ENCODE measurements around the gene RNF150.

RNF150 gene

GRCh38 chr4:141132072-141132708, 1.1 kb downstream of the RNF150 start:
- no peak for DNase-seq (ENCODE audit: low read depth in 2 of 3, low spot score in 1 of 3)

- DNase-seq (ENCODE audit: low read depth in 2 of 3, low spot score in 1 of 3) = no peak
These were observed 1.6 kb downstream of the RNF150 start for GRCh38 chr4:141131723-141132071.

- no peak for DNase-seq (ENCODE audit: low read depth in 2 of 3, low spot score in 1 of 3)
These were observed 2.2 kb downstream of the RNF150 start for GRCh38 chr4:141130947-141131605.

- no peak for DNase-seq (ENCODE audit: low read depth in 2 of 3, low spot score in 1 of 3)
These were observed 5.4 kb downstream of the RNF150 start for GRCh38 chr4:141127884-141128283.

GRCh38 chr4:141126769-141127168, 6.5 kb downstream of the RNF150 start:
- no peak for DNase-seq (ENCODE audit: low read depth in 2 of 3, low spot score in 1 of 3)

GRCh38 chr4:141124224-141124623, 9.0 kb downstream of the RNF150 start:
- no peak for DNase-seq (ENCODE audit: low read depth in 2 of 3, low spot score in 1 of 3)

- DNase-seq (ENCODE audit: low read depth in 2 of 3, low spot score in 1 of 3) = no peak
These were observed 11.4 kb downstream of the RNF150 start for GRCh38 chr4:141121768-141122454.

- DNase-seq (ENCODE audit: low read depth in 2 of 3, low spot score in 1 of 3) = no peak
These were observed 12.2 kb downstream of the RNF150 start for GRCh38 chr4:141121101-141121500.

- no peak for DNase-seq (ENCODE audit: low read depth in 2 of 3, low spot score in 1 of 3)
These were observed 13.2 kb downstream of the RNF150 start for GRCh38 chr4:141120036-141120593.

- no peak for DNase-seq (ENCODE audit: low read depth in 2 of 3, low spot score in 1 of 3)
These were observed 14.2 kb downstream of the RNF150 start for GRCh38 chr4:141119071-141119470.

- no peak for DNase-seq (ENCODE audit: low read depth in 2 of 3, low spot score in 1 of 3)
These were observed 14.9 kb downstream of the RNF150 start for GRCh38 chr4:141118381-141118780.

- no peak for DNase-seq (ENCODE audit: low read depth in 2 of 3, low spot score in 1 of 3)
These were observed 15.3 kb downstream of the RNF150 start for GRCh38 chr4:141117935-141118334.

- DNase-seq (ENCODE audit: low read depth in 2 of 3, low spot score in 1 of 3) = no peak
These were observed 23.3 kb downstream of the RNF150 start for GRCh38 chr4:141109983-141110382.

GRCh38 chr4:141107927-141108326, 25.3 kb downstream of the RNF150 start:
- DNase-seq (ENCODE audit: low read depth in 2 of 3, low spot score in 1 of 3) = no peak

GRCh38 chr4:141102367-141102766, 30.9 kb downstream of the RNF150 start:
- no peak for DNase-seq (ENCODE audit: low read depth in 2 of 3, low spot score in 1 of 3)

- DNase-seq (ENCODE audit: low read depth in 2 of 3, low spot score in 1 of 3) = no peak
These were observed 31.8 kb downstream of the RNF150 start for GRCh38 chr4:141101511-141101910.

GRCh38 chr4:141099326-141099725, 33.9 kb downstream of the RNF150 start:
- DNase-seq (ENCODE audit: low read depth in 2 of 3, low spot score in 1 of 3) = no peak

- no peak for DNase-seq (ENCODE audit: low read depth in 2 of 3, low spot score in 1 of 3)
These were observed 35.1 kb downstream of the RNF150 start for GRCh38 chr4:141098163-141098562.

GRCh38 chr4:141090473-141090872, 42.8 kb downstream of the RNF150 start:
- DNase-seq (ENCODE audit: low read depth in 2 of 3, low spot score in 1 of 3) = no peak

GRCh38 chr4:141081921-141082395, 51.3 kb downstream of the RNF150 start:
- no peak for DNase-seq (ENCODE audit: low read depth in 2 of 3, low spot score in 1 of 3)

- no peak for DNase-seq (ENCODE audit: low read depth in 2 of 3, low spot score in 1 of 3)
These were observed 52.6 kb downstream of the RNF150 start for GRCh38 chr4:141080668-141081067.

- DNase-seq (ENCODE audit: low read depth in 2 of 3, low spot score in 1 of 3) = no peak
These were observed 53.8 kb downstream of the RNF150 start for GRCh38 chr4:141079393-141079930.
